Stimulated activated CD8-positive, alpha-beta memory T cell treated with anti-CD3 and anti-CD28 coated beads, Interleukin-15, amount 100 ng/mL, for 1 hour (primary cell): ENCODE results near the gene LSAMP.

Source experiments
- DNase-seq: peaks from one replicate; pipeline ENCODE4 v3.0.0-alpha.2; 2020; ENCODE audit warnings: low read depth

Gene LSAMP

DNA sequence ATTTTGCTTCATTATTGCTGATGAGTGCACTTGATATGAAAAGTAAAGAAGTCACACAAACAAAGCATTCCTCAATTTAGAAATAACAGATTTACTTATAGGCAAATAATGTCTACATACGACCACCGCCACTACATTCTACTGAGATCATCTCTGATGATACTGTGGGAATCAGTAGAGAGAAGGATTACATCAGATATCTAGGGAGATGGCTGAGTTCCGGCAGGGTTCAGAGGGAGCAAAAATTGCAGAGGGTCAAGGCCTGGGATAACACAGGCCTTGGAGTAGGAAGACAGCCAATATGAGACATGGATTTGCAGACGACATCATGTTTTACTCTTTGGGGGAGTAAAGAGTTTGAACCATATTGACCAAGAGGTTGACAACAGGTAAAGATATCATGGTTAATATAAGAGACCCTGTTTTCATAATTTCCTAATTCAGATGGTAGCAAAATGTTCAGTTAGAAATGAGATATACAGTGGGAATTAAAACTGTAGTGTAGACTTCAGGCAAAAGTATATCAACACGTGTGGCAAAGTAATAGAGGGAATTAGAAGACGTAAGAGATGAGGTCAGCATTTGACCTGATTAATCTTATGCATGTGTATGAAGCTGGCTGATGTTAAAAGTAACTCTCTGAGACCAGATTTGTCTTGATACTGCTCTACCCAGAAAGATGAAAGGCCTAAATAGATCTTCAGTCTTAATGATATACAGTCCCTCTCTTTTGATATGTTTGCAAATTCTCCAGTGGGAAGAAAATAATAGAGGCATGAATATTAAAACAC is 15.6 kb downstream of the LSAMP start:
- DNase-seq = no peak

- DNase-seq = no peak
These were observed 19.3 kb downstream of the LSAMP start for GRCh38 chr3:116426036-116426435.

DNA sequence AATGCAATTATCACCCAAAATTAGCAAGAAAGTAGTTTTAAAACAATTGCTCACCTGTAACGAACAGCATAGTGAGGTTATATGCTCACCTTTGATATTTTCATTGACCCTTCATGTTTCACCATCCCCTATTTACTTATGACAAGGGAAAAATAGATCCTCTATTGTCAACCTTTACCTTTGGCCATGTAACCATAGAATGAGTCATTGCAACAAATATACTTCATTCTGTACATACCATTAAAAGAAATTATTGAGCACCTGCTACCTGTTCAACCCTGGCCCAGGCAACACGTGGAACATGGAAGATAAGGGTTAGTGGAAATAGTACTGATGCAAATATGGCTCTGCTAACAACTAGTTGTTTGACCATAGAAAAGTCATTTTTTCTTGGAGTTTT is 20.2 kb downstream of the LSAMP start:
- DNase-seq = no peak

DNA sequence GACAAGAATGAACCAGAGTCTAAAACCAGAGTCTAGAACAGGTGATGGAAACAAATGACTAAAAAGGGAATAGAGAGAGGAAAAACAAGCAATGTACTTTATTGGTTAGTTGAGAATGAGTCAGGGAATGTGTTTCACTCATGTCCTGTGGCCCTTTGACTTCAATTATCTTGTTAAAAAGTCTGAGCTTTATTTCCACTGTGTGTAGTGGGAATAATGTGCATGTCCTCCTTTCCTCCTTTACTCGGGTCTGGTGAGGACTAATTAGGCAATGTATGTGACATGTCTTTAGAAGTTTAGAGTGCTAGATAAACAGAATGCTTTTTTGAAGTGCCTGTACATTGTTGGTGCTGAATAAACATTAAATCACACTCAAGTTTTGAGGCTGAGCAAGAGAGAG is 21.3 kb downstream of the LSAMP start:
- no peak for DNase-seq

DNA sequence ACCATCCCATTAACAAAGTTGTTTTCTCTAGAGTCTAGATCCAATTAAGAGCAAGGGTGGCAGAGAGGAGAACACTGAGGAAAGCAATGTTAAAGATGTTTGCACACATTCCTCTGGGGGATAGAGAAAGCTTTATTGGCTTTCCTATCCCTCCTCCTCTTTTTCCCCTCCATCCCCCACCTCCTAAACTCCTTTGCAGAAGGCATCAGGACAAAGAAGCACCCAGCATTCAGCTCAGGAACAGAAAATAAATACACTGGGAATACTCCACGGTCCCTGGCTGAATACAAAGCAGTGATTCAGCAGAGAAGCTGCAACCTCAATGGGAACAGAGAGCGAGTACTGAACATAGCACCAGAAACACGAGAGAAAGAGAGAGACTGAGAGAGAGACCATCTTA is 21.9 kb downstream of the LSAMP start:
- DNase-seq = no peak

- DNase-seq = no peak
These were observed 28.1 kb downstream of the LSAMP start for GRCh38 chr3:116417151-116417550.

GRCh38 chr3:116413319-116413718 is 32.0 kb downstream of the LSAMP start:
- no peak for DNase-seq

DNA sequence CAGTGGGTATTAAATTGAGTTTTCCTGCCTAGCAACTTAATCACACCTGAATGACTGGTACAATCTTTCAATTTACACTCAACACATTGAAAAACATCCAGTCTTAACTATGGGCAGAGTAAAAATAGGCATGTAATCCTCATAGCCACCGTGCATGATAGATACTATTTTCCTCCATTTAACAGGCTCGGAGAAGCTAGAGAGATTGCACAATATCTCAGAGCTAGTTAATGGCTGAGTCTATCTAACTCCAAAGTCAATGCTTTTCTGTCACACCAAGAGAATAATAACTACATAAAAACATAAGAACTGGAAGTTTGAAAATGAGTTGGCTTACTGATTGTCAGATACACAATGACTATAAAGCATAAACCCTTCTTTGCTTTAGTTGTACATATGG is 36.8 kb downstream of the LSAMP start:
- no peak for DNase-seq

- DNase-seq = no peak
These were observed 40.1 kb downstream of the LSAMP start for GRCh38 chr3:116405231-116405630.

- no peak for DNase-seq
These were observed 45.5 kb downstream of the LSAMP start for GRCh38 chr3:116399701-116400226.

DNA sequence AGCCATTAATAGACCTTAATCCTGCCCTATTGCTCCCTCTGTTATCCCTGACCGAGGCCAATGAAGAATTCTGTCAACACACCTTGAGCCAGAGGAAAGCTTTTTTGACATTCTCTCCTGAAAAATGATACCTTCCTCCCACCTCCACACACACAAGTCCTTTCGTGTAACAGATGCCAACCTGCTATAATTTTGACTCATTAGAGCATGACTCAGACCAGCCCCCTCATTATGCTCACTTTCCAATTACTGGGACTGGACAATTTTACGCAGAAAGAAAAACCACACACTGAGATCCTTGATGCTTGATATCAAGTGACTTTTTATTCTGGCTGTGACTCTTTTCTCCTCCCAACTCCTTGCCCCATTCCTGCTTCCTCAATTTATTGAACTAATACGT is 50.9 kb downstream of the LSAMP start:
- DNase-seq = no peak

GRCh38 chr3:116393199-116393598 is 52.1 kb downstream of the LSAMP start:
- DNase-seq = no peak

DNA sequence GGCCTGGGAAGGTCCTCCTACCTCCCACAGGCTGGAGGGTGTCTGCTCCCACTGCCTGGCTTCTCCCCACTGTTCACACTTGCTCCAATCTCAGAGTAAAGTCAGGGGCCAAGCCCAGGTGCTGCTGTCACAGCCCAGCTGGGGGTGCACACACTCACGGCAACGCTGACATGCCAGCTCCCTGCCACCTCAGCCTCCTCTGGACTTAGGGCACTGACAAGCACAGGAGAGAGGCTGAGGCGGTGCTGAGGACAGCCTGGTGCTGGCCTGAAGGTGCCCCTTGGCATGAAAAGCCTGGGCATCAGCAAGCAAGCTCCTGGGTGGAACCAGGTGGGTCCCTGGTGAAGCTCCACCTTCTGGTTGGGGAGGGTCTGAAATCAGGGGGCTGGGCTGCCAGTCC is 53.0 kb downstream of the LSAMP start:
- DNase-seq = no peak

DNA sequence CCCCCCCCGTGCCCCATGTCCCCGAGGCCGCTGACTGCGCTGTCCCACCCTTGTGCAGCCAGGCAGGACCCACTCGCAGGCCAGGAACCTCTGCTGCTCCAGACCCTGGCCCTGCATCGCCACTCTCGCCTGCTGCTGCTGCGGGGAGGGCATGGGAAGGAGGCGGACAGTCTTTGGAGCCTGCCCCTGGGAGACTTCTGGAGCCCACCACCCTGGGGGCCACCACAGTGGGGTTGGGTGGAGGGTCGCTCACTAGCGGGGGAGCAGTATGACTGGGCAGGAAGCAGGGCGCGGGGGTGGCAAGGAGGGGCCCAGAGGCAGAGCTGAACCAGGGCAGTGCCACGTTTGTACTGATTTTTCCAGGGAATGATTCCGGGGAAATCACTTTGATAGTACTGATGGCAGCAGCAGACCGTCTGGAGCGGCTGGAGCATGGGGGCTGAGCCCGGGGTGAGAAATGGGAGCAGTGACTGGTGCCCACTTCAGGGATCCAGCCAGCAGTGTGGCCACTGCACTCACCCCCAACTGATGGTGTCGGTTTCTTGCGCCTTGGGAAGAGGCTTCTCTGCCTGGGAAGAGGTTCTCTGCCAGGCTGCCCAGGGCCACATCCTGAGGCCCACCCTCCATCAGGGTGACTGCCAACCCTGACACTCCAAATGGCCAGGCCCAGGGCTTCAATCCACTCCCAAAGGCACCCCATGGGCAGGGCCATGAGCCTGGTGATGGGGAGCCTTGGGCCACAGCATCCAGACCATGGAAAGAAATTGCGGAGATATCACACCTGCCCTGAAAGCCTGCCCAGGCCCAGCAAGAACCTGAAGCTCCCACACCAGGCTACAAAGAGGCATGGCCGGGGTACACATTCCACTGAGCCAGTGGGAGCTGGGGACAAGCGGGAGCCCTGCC is 53.7 kb downstream of the LSAMP start:
- no peak for DNase-seq

- no peak for DNase-seq
These were observed 55.0 kb downstream of the LSAMP start for GRCh38 chr3:116390318-116390717.

DNA sequence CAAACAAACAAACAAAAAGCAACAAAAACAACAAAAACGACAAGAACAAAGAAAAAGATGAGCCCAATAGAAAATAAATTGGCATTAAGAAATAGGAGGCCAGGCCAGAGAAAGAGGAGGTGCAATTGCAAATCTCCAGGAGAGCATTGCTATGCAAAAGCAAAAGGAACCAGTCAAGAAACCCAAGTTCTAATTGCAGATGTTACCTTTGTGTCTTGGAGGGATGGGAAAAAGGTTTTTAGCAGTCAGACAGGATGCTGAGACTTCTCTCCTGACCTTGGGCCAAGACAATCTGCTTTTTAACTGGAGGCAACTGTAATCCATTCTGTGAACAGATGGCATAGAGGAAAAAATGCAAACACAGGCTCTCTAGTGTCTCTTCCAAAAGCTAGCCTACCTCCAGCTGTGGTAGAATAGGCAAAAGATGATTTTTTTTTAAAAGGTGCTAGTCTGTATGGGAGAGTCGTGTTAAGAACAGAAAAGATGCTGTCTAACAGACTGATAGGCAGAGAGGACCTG is 56.4 kb downstream of the LSAMP start:
- no peak for DNase-seq

- no peak for DNase-seq
These were observed 59.1 kb downstream of the LSAMP start for GRCh38 chr3:116386168-116386567.

- no peak for DNase-seq
These were observed 60.6 kb downstream of the LSAMP start for GRCh38 chr3:116384717-116385116.

DNA sequence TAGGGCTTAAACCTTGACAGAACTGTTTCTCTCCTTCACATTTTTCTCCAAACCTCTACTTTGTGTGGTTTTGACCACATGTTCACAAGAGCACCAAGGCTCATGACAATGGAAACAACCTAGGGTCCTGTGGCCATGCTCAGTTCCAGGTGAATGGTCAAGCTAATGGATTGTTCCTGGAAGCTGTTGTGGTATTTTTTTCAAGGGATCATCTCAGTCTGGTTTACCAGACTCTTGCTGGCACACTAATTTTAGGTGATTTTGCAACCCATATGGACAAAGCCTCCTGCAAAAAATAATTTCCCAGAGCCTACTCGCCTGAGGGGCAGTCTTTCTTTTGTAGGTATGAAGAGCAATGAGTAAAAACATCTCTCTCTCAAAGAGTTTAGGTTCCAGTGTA is 67.2 kb downstream of the LSAMP start:
- no peak for DNase-seq

- DNase-seq = no peak
These were observed 70.4 kb downstream of the LSAMP start for GRCh38 chr3:116374901-116375300.

GRCh38 chr3:116367761-116368395 is 77.4 kb downstream of the LSAMP start:
- no peak for DNase-seq

DNA sequence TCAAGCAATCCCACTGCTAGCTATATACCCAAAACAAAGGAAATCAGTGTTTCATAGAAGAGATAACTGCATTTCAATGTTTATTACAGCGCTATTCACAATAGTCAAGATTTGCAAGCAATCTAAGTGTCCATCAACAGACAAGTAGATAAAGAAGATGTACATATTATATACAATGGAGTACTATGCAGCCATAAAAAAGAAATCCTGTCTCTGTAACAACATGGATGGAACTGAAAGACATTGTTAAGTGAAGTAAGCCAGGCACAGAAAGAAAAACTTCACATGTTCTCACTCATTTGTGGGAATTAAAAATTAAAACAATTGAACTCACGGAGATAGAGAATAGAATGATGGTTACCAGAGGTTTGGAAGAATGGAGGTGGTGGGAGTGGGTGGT is 89.2 kb downstream of the LSAMP start:
- no peak for DNase-seq
